22Rv1 (cell line): ENCODE data around the gene STN1.

Experiments used
- H3K27ac ChIP-seq: fragments of 450-650 bp; 2 replicates; pipeline ENCODE4 v1.5.1; 2017
- ZFX ChIP-seq: fragments of 450-650 bp; IDR thresholded peaks from 2 replicates; pipeline ENCODE4 v1.6.1; 2017; ENCODE audit warnings: antibody characterized with exemption, borderline replicate concordance
- TF ChIP-seq, protein P1 (sequence below): fragments of 450-650 bp; IDR thresholded peaks from 2 replicates; pipeline ENCODE4 v1.5.1; 2017; ENCODE audit warnings: mild to moderate bottlenecking

The STN1 gene

DNA sequence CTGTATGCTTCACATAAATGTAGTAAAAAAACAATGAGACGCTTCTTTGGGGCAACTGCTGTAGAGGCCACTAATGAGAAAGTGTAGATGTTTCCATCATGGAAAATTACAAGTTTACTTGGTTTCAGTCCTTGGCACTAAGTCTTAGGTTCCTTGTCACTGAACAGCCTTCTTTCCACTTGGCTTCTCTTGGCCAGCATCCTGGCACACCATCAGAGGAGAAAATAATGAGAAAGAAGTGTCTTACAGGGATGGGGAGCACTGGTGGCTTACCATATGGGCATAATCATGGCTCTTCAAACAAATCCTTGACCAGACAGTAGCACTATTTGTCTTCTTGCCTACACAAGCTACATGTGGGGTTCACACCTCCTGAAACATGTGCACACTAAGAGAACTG lies 40.1 kb downstream of the STN1 start:
- TF ChIP-seq ZFX: no peak
- TF ChIP-seq, protein P1, sequence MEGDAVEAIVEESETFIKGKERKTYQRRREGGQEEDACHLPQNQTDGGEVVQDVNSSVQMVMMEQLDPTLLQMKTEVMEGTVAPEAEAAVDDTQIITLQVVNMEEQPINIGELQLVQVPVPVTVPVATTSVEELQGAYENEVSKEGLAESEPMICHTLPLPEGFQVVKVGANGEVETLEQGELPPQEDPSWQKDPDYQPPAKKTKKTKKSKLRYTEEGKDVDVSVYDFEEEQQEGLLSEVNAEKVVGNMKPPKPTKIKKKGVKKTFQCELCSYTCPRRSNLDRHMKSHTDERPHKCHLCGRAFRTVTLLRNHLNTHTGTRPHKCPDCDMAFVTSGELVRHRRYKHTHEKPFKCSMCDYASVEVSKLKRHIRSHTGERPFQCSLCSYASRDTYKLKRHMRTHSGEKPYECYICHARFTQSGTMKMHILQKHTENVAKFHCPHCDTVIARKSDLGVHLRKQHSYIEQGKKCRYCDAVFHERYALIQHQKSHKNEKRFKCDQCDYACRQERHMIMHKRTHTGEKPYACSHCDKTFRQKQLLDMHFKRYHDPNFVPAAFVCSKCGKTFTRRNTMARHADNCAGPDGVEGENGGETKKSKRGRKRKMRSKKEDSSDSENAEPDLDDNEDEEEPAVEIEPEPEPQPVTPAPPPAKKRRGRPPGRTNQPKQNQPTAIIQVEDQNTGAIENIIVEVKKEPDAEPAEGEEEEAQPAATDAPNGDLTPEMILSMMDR: no peak
- no peak overlapping the region for H3K27ac ChIP-seq

DNA sequence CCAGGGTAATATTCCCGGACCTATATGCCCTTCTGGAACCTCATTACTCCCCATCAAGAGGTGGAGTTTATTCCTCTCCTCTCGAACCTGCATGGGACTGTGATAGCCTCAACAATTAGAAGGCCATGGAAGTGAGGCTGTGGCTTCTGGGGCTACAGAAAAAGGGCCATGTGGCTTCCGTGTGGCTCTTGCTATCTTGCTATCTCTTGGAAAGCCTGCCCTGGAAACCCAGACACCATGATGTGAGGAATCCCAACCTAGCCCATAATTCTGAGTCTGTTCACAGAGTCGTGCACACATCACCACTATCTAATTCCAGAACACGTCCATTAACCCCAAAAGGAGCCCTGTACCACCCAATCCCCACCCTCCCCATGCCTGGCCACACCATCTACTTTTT lies 41.8 kb downstream of the STN1 start:
- H3K27ac ChIP-seq: no peak overlapping the region
- no peak for TF ChIP-seq ZFX
- TF ChIP-seq, protein P1: no peak

DNA sequence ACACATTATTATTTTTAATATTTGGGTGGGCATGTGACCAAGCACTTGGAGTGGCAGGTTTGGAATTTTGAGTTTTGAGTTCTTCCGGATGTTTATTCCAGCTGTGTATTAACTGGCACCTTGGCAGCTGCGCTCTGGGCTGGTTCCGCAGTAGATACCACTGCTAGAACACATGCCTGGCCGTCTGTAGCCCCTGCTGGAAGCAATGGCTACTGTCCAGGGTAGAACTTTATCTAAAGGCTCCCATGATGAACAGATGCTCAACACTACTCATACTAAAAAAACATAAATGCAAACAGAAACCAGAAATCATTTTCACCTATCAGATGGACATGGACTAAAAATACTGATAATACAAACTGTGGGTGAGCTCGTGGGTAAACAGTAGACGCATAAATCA lies 43.3 kb downstream of the STN1 start:
- no peak overlapping the region for H3K27ac ChIP-seq

DNA sequence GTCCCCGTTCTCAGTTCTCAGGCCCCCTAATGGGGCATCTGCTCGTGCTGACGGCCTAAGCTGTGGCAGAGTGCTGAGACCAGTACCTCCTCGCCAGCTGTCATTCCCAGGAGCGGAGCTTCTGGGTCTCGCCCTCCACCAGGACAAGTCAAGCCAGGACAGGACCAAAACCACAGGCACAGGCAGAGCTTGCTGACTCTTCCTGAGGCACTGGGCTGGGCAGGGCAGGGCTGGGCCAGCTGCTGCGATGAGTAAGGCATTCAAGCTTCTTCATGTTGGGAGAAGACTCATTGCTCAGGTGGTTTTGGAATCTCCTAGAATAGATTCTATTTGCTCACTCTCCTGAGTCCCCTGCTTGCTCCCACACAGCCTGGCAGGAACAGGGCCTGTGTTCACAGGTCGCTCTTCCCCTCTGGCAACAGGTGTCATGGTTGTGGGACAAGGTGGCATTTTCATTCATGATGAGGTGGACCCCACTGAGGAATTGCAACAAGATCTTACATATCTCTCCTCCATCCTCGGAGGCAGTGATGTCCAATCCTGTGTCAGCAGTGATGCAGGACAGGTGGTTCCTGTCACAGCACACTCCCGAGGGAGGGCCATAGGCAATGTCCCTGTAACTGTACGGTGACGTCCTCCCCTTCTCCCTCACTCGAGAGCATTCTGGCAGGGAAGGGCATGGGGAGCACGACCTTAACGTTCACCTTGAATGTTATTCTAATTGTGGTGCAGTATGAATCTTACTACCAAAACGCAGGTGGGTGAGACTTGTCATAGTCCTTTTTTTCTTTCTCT lies 45.6 kb downstream of the STN1 start:
- H3K27ac ChIP-seq: no peak overlapping the region
- TF ChIP-seq, protein P1: no peak
- no peak for TF ChIP-seq ZFX

More for the DNA sequence above, 43.3 kb downstream of the STN1 start:
- no peak for TF ChIP-seq ZFX
- TF ChIP-seq, protein P1: no peak

DNA sequence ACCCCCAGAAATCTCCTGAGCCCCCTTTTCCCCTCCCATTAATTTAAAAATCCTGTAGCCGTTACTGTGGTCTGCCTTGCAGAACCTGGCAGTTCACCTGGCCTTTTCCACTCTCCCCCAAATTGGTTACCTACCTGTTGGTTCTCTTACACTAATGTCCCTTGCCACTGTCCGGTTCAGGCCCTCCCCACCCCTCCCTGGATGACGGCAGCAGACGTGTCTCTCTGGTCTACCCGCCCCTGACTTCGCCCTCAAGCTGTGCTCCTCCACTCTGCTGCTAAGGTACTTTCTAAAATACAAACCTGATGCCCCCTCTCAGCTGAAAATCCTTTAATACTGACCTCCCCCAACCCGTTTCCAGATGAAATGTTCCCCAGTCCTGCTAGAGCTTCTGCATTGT lies 47.0 kb downstream of the STN1 start:
- TF ChIP-seq, protein P1: no peak
- no peak for TF ChIP-seq ZFX
- no peak overlapping the region for H3K27ac ChIP-seq

DNA sequence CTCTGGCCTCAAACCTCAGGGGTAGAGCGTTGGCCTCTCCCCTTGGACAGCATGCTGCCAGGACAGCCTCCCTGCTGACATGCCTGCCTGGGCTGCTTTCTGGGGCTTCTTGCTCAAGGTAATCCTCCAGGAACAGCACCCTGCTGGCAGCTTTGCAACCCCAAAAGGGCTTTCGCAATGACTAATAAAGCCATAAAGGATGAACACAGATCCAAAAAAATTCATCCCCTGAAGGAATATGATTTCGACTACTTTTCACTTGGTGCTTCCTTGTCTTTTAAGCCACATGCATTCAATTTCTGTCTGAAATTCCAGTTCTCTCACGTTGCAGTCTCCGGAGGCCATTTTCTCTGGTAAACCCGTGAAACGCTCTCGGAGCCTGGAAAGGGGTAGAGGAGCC lies 47.5 kb downstream of the STN1 start:
- H3K27ac ChIP-seq: no peak overlapping the region
- TF ChIP-seq, protein P1: no peak
- no peak for TF ChIP-seq ZFX

DNA sequence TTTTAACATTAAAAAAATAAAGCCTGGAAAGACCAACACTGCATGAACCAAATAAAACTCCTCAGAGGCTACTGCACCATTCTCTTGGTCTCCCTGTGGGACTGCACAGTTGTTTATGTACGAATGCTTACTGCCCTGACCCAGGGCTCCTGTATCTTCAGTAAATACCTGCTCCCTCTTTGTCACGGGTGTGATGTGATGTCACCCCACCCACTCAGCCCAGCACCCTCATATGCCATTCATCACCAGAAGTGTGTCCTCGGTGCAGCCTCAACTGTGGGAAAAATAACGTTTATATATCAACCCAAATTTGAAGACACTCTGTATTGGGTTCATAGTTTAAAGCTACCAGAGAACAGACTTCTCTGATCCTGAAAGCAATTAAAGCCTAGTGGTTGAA lies 48.6 kb downstream of the STN1 start:
- H3K27ac ChIP-seq: no peak overlapping the region
- TF ChIP-seq, protein P1: no peak
- TF ChIP-seq ZFX: no peak
